Ishikawa (cell line): Measurements from ENCODE around the gene TRPM2.

ENCODE experiments used
- CEBPB ChIP-seq: IDR thresholded peaks from 2 replicates; pipeline ENCODE4 v1.6.1; 2012
- CREB1 ChIP-seq: IDR thresholded peaks from 2 replicates; pipeline ENCODE4 v1.6.1; 2012; ENCODE audit warnings: low read depth
- EGR1 ChIP-seq: IDR thresholded peaks from 2 replicates; pipeline ENCODE4 v1.6.1; 2012
- EP300 ChIP-seq: IDR thresholded peaks from 2 replicates; pipeline ENCODE4 v1.6.1; 2012; ENCODE audit warnings: borderline replicate concordance
- FOXM1 ChIP-seq: IDR thresholded peaks from 2 replicates; pipeline ENCODE4 v1.6.1; 2012; ENCODE audit warnings: low read depth, borderline replicate concordance
- MAX ChIP-seq: IDR thresholded peaks from 2 replicates; pipeline ENCODE4 v1.6.1; 2012
- NFIC ChIP-seq: IDR thresholded peaks from 2 replicates; pipeline ENCODE4 v1.6.1; 2012
- RAD21 ChIP-seq: IDR thresholded peaks from 2 replicates; pipeline ENCODE4 v1.6.1; 2012; ENCODE audit warnings: low read depth
- REST ChIP-seq: IDR thresholded peaks from 2 replicates; pipeline ENCODE4 v1.6.1; 2012; ENCODE audit warnings: low read depth, mild to moderate bottlenecking
- TAF1 ChIP-seq: IDR thresholded peaks from 2 replicates; pipeline ENCODE4 v1.6.1; 2012; ENCODE audit warnings: low read depth, mild to moderate bottlenecking
- TCF12 ChIP-seq: IDR thresholded peaks from 2 replicates; pipeline ENCODE4 v1.6.1; 2012; ENCODE audit warnings: low read depth
- TEAD4 ChIP-seq: IDR thresholded peaks from 2 replicates; pipeline ENCODE4 v1.6.1; 2012
- USF1 ChIP-seq: IDR thresholded peaks from 2 replicates; pipeline ENCODE4 v1.6.1; 2012
- YY1 ChIP-seq: IDR thresholded peaks from 2 replicates; pipeline ENCODE4 v1.6.1; 2012; ENCODE audit warnings: low read depth
- ZBTB7A ChIP-seq: IDR thresholded peaks from 2 replicates; pipeline ENCODE4 v1.6.1; 2012; ENCODE audit warnings: low read depth

TRPM2 gene

GRCh38 chr21:44374601-44375280, 21.3 kb downstream of the TRPM2 start:
- TF ChIP-seq YY1 = no peak
- TF ChIP-seq TEAD4 = no peak
- no peak for TF ChIP-seq TCF12
- no peak for TF ChIP-seq REST
- no peak for TF ChIP-seq USF1
- TF ChIP-seq MAX = no peak

GRCh38 chr21:44375281-44375651, 21.8 kb downstream of the TRPM2 start:
- no peak for TF ChIP-seq USF1
- no peak for TF ChIP-seq RAD21
- TF ChIP-seq MAX = no peak
- no peak for TF ChIP-seq CEBPB
- no peak for TF ChIP-seq TCF12
- TF ChIP-seq NFIC = no peak
- no peak for TF ChIP-seq EGR1
- no peak for TF ChIP-seq YY1
- no peak for TF ChIP-seq TEAD4

GRCh38 chr21:44375761-44376241, 22.4 kb downstream of the TRPM2 start:
- TF ChIP-seq CREB1 (no peak), FOXM1 (no peak), MAX (no peak), ZBTB7A (no peak), YY1 (no peak), EGR1 (no peak), RAD21 (no peak), NFIC (no peak), EP300 (no peak), TEAD4 (no peak), CEBPB (no peak)

GRCh38 chr21:44376606-44377005, 23.2 kb downstream of the TRPM2 start:
- no peak for TF ChIP-seq MAX
- TF ChIP-seq ZBTB7A = no peak
- TF ChIP-seq TAF1 = no peak
- TF ChIP-seq EP300 = no peak
- TF ChIP-seq CREB1 = no peak
- TF ChIP-seq CEBPB = no peak
- no peak for TF ChIP-seq NFIC
- TF ChIP-seq RAD21 = no peak
- TF ChIP-seq YY1 = no peak
- no peak for TF ChIP-seq REST
- no peak for TF ChIP-seq USF1
- TF ChIP-seq TEAD4 = no peak
- no peak for TF ChIP-seq TCF12
- no peak for TF ChIP-seq EGR1

GRCh38 chr21:44377201-44377921, 23.9 kb downstream of the TRPM2 start:
- TF ChIP-seq ZBTB7A (no peak), USF1 (no peak), REST (no peak), EP300 (no peak)
